Anterior cingulate cortex (tissue), 58 donors: ENCODE data around the gene DMTF1.
"Not testable (repeated sequence)": the region's sequence is repeated elsewhere in the genome, so short reads cannot be mapped to it uniquely, and the experiment has no call there.

ENCODE experiments used
- DNase-seq, 58 donors: peaks; one replicate each; lab custom pipeline; 2025; lab: John Stamatoyannopoulos, UW

DMTF1 gene, protein sequence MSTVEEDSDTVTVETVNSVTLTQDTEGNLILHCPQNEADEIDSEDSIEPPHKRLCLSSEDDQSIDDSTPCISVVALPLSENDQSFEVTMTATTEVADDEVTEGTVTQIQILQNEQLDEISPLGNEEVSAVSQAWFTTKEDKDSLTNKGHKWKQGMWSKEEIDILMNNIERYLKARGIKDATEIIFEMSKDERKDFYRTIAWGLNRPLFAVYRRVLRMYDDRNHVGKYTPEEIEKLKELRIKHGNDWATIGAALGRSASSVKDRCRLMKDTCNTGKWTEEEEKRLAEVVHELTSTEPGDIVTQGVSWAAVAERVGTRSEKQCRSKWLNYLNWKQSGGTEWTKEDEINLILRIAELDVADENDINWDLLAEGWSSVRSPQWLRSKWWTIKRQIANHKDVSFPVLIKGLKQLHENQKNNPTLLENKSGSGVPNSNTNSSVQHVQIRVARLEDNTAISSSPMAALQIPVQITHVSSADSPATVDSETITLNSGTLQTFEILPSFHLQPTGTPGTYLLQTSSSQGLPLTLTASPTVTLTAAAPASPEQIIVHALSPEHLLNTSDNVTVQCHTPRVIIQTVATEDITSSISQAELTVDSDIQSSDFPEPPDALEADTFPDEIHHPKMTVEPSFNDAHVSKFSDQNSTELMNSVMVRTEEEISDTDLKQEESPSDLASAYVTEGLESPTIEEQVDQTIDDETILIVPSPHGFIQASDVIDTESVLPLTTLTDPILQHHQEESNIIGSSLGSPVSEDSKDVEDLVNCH

GRCh38 chr7:87152112-87152896 lies at the start of gene DMTF1:
DMTF1 (plus strand) TSS chr7:87152453; CDS start chr7:87164942, 12,489 bp downstream.
- DNase-seq: peak; percentile 69 to 99 (median 93)

DNA sequence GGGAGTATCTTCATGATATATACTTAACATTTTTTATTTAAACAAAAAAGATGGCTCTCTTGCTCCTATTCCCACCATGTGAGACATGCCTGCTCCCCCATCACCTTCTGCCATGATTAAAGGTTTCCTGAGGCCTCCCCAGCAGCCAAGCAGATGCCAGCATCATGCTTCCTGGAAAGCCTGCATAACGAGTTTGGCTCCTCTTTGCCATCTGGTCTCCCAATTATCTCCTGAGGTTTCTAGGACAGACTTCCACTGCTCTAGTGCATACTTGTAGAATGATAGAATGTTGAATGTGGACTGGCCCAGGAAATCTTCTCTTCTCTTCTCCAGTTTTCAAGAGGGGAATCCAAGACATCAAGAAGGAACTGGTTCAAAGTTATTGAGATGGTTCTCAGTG lies 46.9 kb upstream of the DMTF1 start:
- DNase-seq: no peak

DNA sequence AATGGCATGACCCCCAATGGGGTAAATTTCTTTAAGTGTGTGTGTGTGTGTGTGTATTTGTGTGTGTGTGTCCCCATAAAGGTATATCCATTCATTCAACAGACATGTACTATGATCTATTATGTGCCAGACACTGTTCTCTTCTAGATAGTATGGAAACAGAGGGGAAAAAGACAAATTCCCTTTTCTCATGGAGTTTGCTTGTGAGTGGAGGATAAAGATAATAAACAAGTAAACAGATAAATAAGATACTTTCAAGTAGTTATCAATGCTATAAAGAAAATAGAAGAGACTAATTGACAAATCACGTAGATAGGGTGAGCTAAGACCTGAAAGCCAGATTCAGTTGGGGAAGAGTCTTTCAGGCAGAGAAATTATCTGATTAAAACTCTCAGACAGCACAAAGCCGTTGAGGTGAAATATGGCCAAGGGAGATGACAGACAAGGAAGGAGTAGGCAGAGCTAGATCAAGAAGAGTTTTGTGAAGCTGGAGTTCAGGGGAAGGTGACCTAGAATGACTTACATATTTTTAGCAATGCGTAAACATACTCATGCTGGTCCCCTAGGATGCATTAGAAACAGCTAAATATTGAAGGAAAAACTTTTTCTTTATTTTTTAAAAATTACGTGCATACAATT lies 45.2 kb upstream of the DMTF1 start:
- no peak for DNase-seq

GRCh38 chr7:87107949-87108776 lies 44.1 kb upstream of the DMTF1 start:
- DNase-seq: no peak

GRCh38 chr7:87110778-87111177 lies 41.5 kb upstream of the DMTF1 start:
- DNase-seq: no peak

GRCh38 chr7:87111877-87112276 lies 40.4 kb upstream of the DMTF1 start:
- DNase-seq: no peak

DNA sequence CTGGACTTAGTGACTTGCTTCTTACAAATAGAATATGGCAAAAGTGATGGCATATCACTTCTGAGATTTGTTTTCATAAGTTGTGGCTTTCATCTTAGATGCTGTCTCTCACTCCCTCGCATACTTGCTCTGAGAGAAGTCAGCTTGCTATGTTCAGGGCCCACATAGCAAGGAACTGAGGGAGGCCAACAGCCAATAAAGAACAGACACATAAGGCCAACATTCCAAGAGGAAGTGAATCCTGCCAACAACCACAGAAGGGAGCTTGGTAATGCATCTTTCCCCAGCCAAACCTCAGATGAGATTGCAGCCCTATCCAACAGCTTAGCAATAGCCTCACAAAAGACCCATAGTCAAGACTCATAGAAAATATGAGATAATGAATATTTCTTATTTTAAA lies 39.2 kb upstream of the DMTF1 start:
- no peak for DNase-seq

- not testable (repeated sequence) for DNase-seq
Measured at GRCh38 chr7:87113904-87114303, 38.3 kb upstream of the DMTF1 start.

- DNase-seq: not testable (repeated sequence)
Measured at GRCh38 chr7:87115772-87116171, 36.5 kb upstream of the DMTF1 start.

GRCh38 chr7:87116315-87116714 lies 35.9 kb upstream of the DMTF1 start:
- no peak for DNase-seq

DNA sequence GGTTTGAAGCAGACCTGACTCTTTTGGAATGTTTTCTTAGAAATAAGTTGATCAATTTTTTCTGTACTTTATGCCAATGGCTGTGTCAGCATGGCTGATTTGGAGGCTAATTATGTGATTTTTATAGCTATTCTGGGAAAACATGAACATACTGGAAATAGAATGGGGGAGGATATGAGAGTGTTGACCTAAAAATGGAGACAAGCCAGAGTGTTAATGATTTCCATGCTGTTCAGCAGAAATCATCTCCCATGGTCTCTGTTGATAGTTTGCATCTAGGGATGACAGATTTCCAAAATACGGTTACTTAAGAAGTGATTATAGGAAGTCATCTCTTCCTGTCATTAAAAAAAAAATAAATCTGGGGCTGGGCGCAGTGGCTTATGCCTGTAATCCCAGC lies 32.7 kb upstream of the DMTF1 start:
- DNase-seq: no peak

- DNase-seq: no peak
Measured at GRCh38 chr7:87123105-87123504, 29.1 kb upstream of the DMTF1 start.

DNA sequence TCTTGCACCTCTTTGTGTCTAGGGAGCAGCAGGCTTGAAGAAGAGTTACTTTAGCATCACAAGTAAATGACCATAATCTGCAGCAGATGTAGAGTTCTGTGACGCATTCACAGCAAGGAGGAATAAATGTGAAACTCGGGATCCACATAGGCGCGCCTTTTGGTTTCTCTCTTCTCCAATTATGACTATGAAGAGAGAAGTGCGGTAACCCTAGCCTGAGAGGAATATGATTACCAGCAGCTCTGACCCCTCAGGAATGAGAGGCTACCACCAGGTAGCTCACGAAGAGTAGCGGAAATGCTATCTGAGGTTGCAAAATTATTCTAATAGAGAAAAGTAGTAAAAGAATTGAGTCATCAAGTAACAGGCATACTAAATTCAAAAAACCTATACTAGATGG lies 25.2 kb upstream of the DMTF1 start:
- DNase-seq: no peak

DNA sequence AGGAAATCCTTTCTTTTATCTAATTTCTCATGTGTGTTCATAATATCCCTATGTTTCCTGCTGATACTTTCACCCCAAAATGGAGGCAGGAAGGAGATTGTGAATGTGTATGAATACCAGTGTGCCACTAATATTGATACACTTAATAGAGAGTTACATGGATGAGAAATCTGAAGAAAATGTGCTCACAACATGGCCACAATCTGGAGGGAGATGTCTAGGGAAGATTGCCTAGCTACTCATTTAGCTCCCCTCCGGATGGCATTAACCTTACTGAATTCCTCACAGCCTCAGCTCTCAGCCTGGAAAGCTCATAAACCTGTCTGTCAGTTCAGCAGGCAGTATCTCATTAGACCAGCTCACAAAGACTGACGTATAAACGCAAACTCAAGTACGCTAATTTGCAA lies 23.4 kb upstream of the DMTF1 start:
- DNase-seq: no peak

DNA sequence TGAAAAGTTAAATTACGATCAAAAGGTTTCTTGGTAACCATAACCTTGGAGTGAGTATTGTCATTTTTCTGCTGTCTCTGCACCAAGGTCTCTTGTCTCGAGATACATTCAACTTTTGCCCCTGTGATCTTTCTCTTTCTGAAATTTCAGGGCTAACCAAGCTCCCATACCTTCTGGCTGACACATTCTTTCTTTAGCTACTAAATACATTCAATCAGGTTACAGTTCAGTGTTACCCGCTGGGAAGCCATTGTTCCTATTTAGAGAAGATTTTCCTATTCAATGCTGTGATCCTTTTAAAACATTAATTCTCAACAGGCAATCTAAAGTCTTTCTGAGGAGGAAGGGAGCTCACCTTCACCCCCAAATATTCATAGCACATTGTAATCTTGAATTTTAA lies 22.9 kb upstream of the DMTF1 start:
- no peak for DNase-seq

- DNase-seq: no peak
Measured at GRCh38 chr7:87129848-87130247, 22.4 kb upstream of the DMTF1 start.

GRCh38 chr7:87131771-87132170 lies 20.5 kb upstream of the DMTF1 start:
- no peak for DNase-seq

DNA sequence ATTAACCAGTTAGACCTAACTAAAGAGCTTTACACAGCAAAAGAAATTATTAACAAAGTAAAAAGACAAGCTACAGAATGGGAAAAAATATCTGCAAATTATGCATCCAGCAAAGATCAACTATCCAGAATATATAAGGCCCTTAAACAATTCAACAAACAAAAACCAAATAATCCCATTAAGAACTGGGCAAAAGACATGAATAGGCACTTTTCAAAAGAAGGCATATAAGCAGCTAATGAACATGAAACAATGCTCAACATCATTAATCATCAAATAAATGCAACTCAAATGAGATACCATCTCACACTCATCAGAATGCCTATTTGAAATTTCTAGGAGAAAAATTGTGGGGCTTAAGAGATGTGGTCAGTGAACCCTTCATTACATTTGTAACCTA lies 15.0 kb upstream of the DMTF1 start:
- no peak for DNase-seq

- no peak for DNase-seq
Measured at GRCh38 chr7:87139514-87139913, 12.7 kb upstream of the DMTF1 start.

GRCh38 chr7:87140271-87140748 lies 11.9 kb upstream of the DMTF1 start:
- no peak for DNase-seq
